GM12878 (cell line): ENCODE results near the gene TEN1. TPM values are rescaled to one million over a fixed set of nuclear protein-coding genes. Genes with fewer than 3 reads are reported as not detected.

Experiments used
- CREB1 ChIP-seq: IDR thresholded peaks from 2 replicates; pipeline ENCODE4 v1.6.1; 2012; ENCODE audit warnings: low read depth, mild to moderate bottlenecking, inconsistent platforms
- EGR1 ChIP-seq, 2 experiments: IDR thresholded peaks; 1 replicate in 1 of 2; 2 replicates in 1 of 2; pipeline ENCODE4 v1.6.1; 2011 to 2012; ENCODE audit warnings: low read depth in 2 of 2, low read length in 2 of 2, borderline replicate concordance in 1 of 2, mild to moderate bottlenecking in 1 of 2, moderate library complexity in 1 of 2
- KLF5 ChIP-seq: fragments of 450-650 bp; IDR thresholded peaks from 2 replicates; pipeline ENCODE4 v1.6.1; 2014; ENCODE audit warnings: mild to moderate bottlenecking; ENCODE audit not compliant: partially characterized antibody
- LARP7 ChIP-seq: fragments of 450-650 bp; IDR thresholded peaks from 2 replicates; pipeline ENCODE4 v1.6.1; 2017; ENCODE audit warnings: mild to moderate bottlenecking
- MLLT1 ChIP-seq: fragments of 450-650 bp; IDR thresholded peaks from 2 replicates; pipeline ENCODE4 v1.6.1; 2016; ENCODE audit warnings: mild to moderate bottlenecking
- MYC ChIP-seq: IDR thresholded peaks from 2 replicates; pipeline ENCODE4 v1.6.1; 2011; ENCODE audit warnings: mild to moderate bottlenecking, low read length, moderate library complexity, inconsistent platforms; ENCODE audit not compliant: insufficient read depth, insufficient replicate concordance, insufficient read length, severe bottlenecking
- NR2C1 ChIP-seq: fragments of 450-650 bp; IDR thresholded peaks from 2 replicates; pipeline ENCODE4 v1.6.1; 2017; ENCODE audit warnings: antibody characterized with exemption, mild to moderate bottlenecking, moderate library complexity
- POLR2AphosphoS5 ChIP-seq: IDR thresholded peaks from 2 replicates; pipeline ENCODE4 v1.6.1; 2011; ENCODE audit warnings: mild to moderate bottlenecking, low read length, inconsistent platforms
- TCF7 ChIP-seq: IDR thresholded peaks from 2 replicates; pipeline ENCODE4 v1.6.1; 2014; ENCODE audit warnings: antibody characterized with exemption, borderline replicate concordance
- WRNIP1 ChIP-seq: IDR thresholded peaks from 2 replicates; pipeline ENCODE4 v1.6.1; 2011; ENCODE audit warnings: low read depth, low read length, improper control_type of control experiment, borderline replicate concordance
- YY1 ChIP-seq: IDR thresholded peaks from 2 replicates; pipeline ENCODE4 v1.6.1; 2011; ENCODE audit warnings: low read depth, mild to moderate bottlenecking, low read length
- ZNF687 ChIP-seq: fragments of 450-650 bp; IDR thresholded peaks from 2 replicates; pipeline ENCODE4 v1.6.1; 2017; ENCODE audit warnings: mild to moderate bottlenecking, moderate library complexity
- polyA plus RNA-seq, 11 experiments: library from polyadenylated mRNA; depleted of rRNA in 4 of 11; unstranded in 6 of 11; stranded (reverse) in 5 of 11; fragments of >200 nt; fragmentation: Nextera tagmentation in 4 of 11; fragmentation: Illumina TruSeq in 1 of 11; extraction: Ambion mirVana in 4 of 11; extraction: Trizol in 1 of 11; gene quantifications; 1 replicate in 1 of 11; 2 replicates in 10 of 11; pipeline versions ENCODE4 v1.2.1 to v1.2.3, GENCODE V29; 2011 to 2016; ENCODE audit warnings: inconsistent platforms in 2 of 11, missing spikeins in 2 of 11, low read depth in 1 of 11
- total RNA-seq, 4 experiments: library from RNA; depleted of rRNA in 3 of 4; stranded (reverse); fragments of >200 nt in 3 of 4; fragmentation: Illumina TruSeq in 1 of 4; extraction: Trizol in 1 of 4; gene quantifications; 2 replicates each; pipeline versions ENCODE4 v1.2.1 to v1.2.3, GENCODE V29; 2013 to 2021
- TF ChIP-seq, protein P1 (sequence below): fragments of 450-650 bp; IDR thresholded peaks from 2 replicates; pipeline ENCODE4 v1.6.1; 2016; ENCODE audit warnings: mild to moderate bottlenecking, moderate library complexity, borderline replicate concordance
- TF ChIP-seq, protein P2 (sequence below): fragments of 450-650 bp; formaldehyde crosslinking; IDR thresholded peaks from 2 replicates; pipeline ENCODE4 v1.5.0; 2022; ENCODE audit warnings: mild to moderate bottlenecking, missing genetic modification characterization
- TF ChIP-seq, protein P3 (sequence below): fragments of 450-650 bp; IDR thresholded peaks from 2 replicates; pipeline ENCODE4 v1.6.1; 2017; ENCODE audit warnings: borderline replicate concordance

The TEN1 gene
- total and polyA plus RNA-seq, 10 of the 15 experiments (the other 5 are each of a cell fraction or from before 2014, with no cell fraction given) = 1.1 to 33.1 (median 17.4) TPM

DNA sequence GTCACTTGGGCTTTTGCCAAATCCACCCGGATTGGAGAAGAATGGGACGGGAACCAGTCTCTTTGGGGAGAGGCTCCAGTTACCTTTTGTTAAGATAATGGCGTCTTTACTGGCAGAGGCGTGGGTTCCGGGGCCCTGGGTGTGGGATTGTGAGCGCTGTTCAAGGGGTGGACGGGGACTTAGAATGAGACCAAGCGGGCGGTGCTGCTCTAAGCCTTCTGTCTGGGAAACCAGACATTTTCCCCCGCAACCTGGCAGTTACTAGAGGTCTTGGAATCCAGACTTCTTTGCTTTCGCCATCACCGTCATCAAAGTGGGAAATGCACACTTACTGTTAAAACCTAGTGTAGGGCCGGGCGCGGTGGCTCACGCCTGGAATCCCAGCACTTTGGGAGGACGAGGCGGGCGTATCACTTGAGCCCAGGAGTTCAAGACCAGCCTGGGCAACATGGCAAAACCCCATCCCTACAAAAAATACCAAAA, 706 bp downstream of the TEN1 start (continued):
- TF ChIP-seq, protein P1, sequence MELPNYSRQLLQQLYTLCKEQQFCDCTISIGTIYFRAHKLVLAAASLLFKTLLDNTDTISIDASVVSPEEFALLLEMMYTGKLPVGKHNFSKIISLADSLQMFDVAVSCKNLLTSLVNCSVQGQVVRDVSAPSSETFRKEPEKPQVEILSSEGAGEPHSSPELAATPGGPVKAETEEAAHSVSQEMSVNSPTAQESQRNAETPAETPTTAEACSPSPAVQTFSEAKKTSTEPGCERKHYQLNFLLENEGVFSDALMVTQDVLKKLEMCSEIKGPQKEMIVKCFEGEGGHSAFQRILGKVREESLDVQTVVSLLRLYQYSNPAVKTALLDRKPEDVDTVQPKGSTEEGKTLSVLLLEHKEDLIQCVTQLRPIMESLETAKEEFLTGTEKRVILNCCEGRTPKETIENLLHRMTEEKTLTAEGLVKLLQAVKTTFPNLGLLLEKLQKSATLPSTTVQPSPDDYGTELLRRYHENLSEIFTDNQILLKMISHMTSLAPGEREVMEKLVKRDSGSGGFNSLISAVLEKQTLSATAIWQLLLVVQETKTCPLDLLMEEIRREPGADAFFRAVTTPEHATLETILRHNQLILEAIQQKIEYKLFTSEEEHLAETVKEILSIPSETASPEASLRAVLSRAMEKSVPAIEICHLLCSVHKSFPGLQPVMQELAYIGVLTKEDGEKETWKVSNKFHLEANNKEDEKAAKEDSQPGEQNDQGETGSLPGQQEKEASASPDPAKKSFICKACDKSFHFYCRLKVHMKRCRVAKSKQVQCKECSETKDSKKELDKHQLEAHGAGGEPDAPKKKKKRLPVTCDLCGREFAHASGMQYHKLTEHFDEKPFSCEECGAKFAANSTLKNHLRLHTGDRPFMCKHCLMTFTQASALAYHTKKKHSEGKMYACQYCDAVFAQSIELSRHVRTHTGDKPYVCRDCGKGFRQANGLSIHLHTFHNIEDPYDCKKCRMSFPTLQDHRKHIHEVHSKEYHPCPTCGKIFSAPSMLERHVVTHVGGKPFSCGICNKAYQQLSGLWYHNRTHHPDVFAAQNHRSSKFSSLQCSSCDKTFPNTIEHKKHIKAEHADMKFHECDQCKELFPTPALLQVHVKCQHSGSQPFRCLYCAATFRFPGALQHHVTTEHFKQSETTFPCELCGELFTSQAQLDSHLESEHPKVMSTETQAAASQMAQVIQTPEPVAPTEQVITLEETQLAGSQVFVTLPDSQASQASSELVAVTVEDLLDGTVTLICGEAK = peak; percentile 5; the same call in 1 of the 2 replicates
- peak; percentile 2 for TF ChIP-seq KLF5
- TF ChIP-seq LARP7 = peak; percentile 13; the same call in 1 of the 2 replicates
- TF ChIP-seq NR2C1 = peak; percentile 42; the same call in 1 of the 2 replicates
- peak; percentile 81 for TF ChIP-seq MLLT1
- TF ChIP-seq, protein P2, sequence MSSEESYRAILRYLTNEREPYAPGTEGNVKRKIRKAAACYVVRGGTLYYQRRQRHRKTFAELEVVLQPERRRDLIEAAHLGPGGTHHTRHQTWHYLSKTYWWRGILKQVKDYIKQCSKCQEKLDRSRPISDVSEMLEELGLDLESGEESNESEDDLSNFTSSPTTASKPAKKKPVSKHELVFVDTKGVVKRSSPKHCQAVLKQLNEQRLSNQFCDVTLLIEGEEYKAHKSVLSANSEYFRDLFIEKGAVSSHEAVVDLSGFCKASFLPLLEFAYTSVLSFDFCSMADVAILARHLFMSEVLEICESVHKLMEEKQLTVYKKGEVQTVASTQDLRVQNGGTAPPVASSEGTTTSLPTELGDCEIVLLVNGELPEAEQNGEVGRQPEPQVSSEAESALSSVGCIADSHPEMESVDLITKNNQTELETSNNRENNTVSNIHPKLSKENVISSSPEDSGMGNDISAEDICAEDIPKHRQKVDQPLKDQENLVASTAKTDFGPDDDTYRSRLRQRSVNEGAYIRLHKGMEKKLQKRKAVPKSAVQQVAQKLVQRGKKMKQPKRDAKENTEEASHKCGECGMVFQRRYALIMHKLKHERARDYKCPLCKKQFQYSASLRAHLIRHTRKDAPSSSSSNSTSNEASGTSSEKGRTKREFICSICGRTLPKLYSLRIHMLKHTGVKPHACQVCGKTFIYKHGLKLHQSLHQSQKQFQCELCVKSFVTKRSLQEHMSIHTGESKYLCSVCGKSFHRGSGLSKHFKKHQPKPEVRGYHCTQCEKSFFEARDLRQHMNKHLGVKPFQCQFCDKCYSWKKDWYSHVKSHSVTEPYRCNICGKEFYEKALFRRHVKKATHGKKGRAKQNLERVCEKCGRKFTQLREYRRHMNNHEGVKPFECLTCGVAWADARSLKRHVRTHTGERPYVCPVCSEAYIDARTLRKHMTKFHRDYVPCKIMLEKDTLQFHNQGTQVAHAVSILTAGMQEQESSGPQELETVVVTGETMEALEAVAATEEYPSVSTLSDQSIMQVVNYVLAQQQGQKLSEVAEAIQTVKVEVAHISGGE (CRISPR knock-in tag) = no peak
- TF ChIP-seq WRNIP1 = no peak
- no peak for TF ChIP-seq TCF7
- TF ChIP-seq POLR2AphosphoS5 = peak; percentile 55
- no peak for TF ChIP-seq MYC
- TF ChIP-seq CREB1 = no peak
- no peak for TF ChIP-seq EGR1 (IDR thresholded peaks at IDR 0.05; ENCODE audit: borderline replicate concordance in 1 of 2, low read depth in 2 of 2, low read length in 2 of 2)
- 0 out of 2 replicates have a peak, but pooled peaks have one; percentile 81 for TF ChIP-seq ZNF687
- TF ChIP-seq YY1 = peak; percentile 90
- TF ChIP-seq, protein P3, sequence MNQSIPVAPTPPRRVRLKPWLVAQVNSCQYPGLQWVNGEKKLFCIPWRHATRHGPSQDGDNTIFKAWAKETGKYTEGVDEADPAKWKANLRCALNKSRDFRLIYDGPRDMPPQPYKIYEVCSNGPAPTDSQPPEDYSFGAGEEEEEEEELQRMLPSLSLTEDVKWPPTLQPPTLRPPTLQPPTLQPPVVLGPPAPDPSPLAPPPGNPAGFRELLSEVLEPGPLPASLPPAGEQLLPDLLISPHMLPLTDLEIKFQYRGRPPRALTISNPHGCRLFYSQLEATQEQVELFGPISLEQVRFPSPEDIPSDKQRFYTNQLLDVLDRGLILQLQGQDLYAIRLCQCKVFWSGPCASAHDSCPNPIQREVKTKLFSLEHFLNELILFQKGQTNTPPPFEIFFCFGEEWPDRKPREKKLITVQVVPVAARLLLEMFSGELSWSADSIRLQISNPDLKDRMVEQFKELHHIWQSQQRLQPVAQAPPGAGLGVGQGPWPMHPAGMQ = no peak
